ENCODE results near the gene MRPL48. TPM values are rescaled to one million over a fixed set of nuclear protein-coding genes. Genes with fewer than 3 reads are reported as not detected.

Gene MRPL48
- total RNA-seq, 2 donors from 2014 or later: 36.4 to 55.3 TPM

- DNase-seq: no peak
- no peaks in the 10 kb centered on the region for H3K36me3 ChIP-seq (ENCODE audit: control insufficient read depth, insufficient read depth, low read length)
- no peak overlapping the region for H3K27ac Mint-ChIP-seq
- no peak overlapping the region for H3K27ac ChIP-seq (ENCODE audit: low read depth, low read length)
- no peaks in the 10 kb centered on the region for H3K27me3 Mint-ChIP-seq (ENCODE audit: insufficient read depth)
- H3K9ac ChIP-seq (ENCODE audit: extremely low read depth, low read length, poor library complexity, severe bottlenecking): no peak overlapping the region
- no peaks in the 10 kb centered on the region for H3K27me3 ChIP-seq (ENCODE audit: control insufficient read depth, insufficient read depth, low read length, poor library complexity, severe bottlenecking)
- TF ChIP-seq CTCF (conservative IDR thresholded peaks at IDR 0.05): no peak
- H3K4me3 Mint-ChIP-seq: no peak overlapping the region
- H3K9me3 ChIP-seq (ENCODE audit: control insufficient read depth, low read length): no peaks in the 10 kb centered on the region
- peaks cover 12% of the 10 kb centered on the region for H3K36me3 Mint-ChIP-seq (ENCODE audit: low read depth)
- H3K4me1 Mint-ChIP-seq: peaks cover 10% of the 10 kb centered on the region
- no peaks in the 10 kb centered on the region for H3K9me3 Mint-ChIP-seq
- peaks cover 10% of the 10 kb centered on the region for H3K4me1 ChIP-seq (ENCODE audit: control insufficient read depth, insufficient read depth, low read length)
- peak overlapping the region; percentile 14 for H3K4me3 ChIP-seq (ENCODE audit: low read length)
These were observed 4.9 kb downstream of the MRPL48 start for GRCh38 chr11:73792584-73792983.

GRCh38 chr11:73795925-73796632 is 8.4 kb downstream of the MRPL48 start:
- Mint-ChIP-seq H3K9me3 (no peaks in the 10 kb centered on the region), H3K27me3 (ENCODE audit: insufficient read depth) (no peaks in the 10 kb centered on the region), H3K27ac (peak overlapping the region; percentile 35), H3K4me1 (peaks cover 10% of the 10 kb centered on the region), H3K36me3 (ENCODE audit: low read depth) (peaks cover 14% of the 10 kb centered on the region), H3K4me3 (no peak overlapping the region)
- no peak overlapping the region for H3K27ac ChIP-seq (ENCODE audit: low read depth, low read length)
- peak; percentile 74 for DNase-seq
- WGBS, 2 experiments (ENCODE audit: insufficient coverage in 1 of 2, insufficient read length in 1 of 2): 93 to 96% methylated on average over 10 to 19 of the region's 19 CpGs
- no peak for TF ChIP-seq CTCF (conservative IDR thresholded peaks at IDR 0.05)
- no peaks in the 10 kb centered on the region for H3K9me3 ChIP-seq (ENCODE audit: control insufficient read depth, low read length)
- H3K27me3 ChIP-seq (ENCODE audit: control insufficient read depth, insufficient read depth, low read length, poor library complexity, severe bottlenecking): no peaks in the 10 kb centered on the region
- peaks cover 10% of the 10 kb centered on the region for H3K4me1 ChIP-seq (ENCODE audit: control insufficient read depth, insufficient read depth, low read length)
- no peak overlapping the region for H3K4me3 ChIP-seq (ENCODE audit: low read length)
- H3K9ac ChIP-seq (ENCODE audit: extremely low read depth, low read length, poor library complexity, severe bottlenecking): no peak overlapping the region
- no peaks in the 10 kb centered on the region for H3K36me3 ChIP-seq (ENCODE audit: control insufficient read depth, insufficient read depth, low read length)

GRCh38 chr11:73797457-73797856 is 9.8 kb downstream of the MRPL48 start:
- no peak overlapping the region for H3K27ac ChIP-seq (ENCODE audit: low read depth, low read length)
- no peak for TF ChIP-seq CTCF (conservative IDR thresholded peaks at IDR 0.05)
- no peak overlapping the region for H3K4me3 ChIP-seq (ENCODE audit: low read length)
- Mint-ChIP-seq H3K4me1 (peaks cover 3% of the 10 kb centered on the region), H3K4me3 (no peak overlapping the region), H3K27ac (no peak overlapping the region), H3K9me3 (no peaks in the 10 kb centered on the region), H3K27me3 (ENCODE audit: insufficient read depth) (no peaks in the 10 kb centered on the region), H3K36me3 (ENCODE audit: low read depth) (peaks cover 14% of the 10 kb centered on the region)
- no peaks in the 10 kb centered on the region for H3K36me3 ChIP-seq (ENCODE audit: control insufficient read depth, insufficient read depth, low read length)
- DNase-seq: no peak
- WGBS, 2 experiments (ENCODE audit: insufficient coverage in 1 of 2, insufficient read length in 1 of 2): 90 to 94% methylated on average over 6 to 10 of the region's 10 CpGs
- H3K9ac ChIP-seq (ENCODE audit: extremely low read depth, low read length, poor library complexity, severe bottlenecking): no peak overlapping the region
- no peaks in the 10 kb centered on the region for H3K27me3 ChIP-seq (ENCODE audit: control insufficient read depth, insufficient read depth, low read length, poor library complexity, severe bottlenecking)
- peaks cover 3% of the 10 kb centered on the region for H3K4me1 ChIP-seq (ENCODE audit: control insufficient read depth, insufficient read depth, low read length)
- H3K9me3 ChIP-seq (ENCODE audit: control insufficient read depth, low read length): no peaks in the 10 kb centered on the region

Data from endodermal cell (in vitro differentiated cells).